KMS-11 (cell line): ENCODE data around the gene IFNL3.

Source experiments
- H2AFZ ChIP-seq: fragments of 200-600 bp; sonication (generic); 2 replicates; pipeline ENCODE4 v1.6.1; 2016; ENCODE audit warnings: antibody characterized with exemption, mixed run types, low read depth
- H3K27ac ChIP-seq: fragments of 200-600 bp; sonication (generic); 2 replicates; pipeline ENCODE4 v1.6.1; 2016; ENCODE audit warnings: mild to moderate bottlenecking, mixed run types
- H3K27me3 ChIP-seq: fragments of 200-600 bp; sonication (generic); 2 replicates; pipeline ENCODE4 v1.6.1; 2017; ENCODE audit warnings: mild to moderate bottlenecking, low read depth, mixed run types, moderate library complexity; ENCODE audit not compliant: insufficient read depth
- H3K36me3 ChIP-seq: fragments of 200-600 bp; sonication (generic); 2 replicates; pipeline ENCODE4 v1.6.1; 2017; ENCODE audit warnings: mild to moderate bottlenecking, mixed run types; ENCODE audit not compliant: insufficient read depth
- H3K4me1 ChIP-seq: fragments of 200-600 bp; sonication (generic); 2 replicates; pipeline ENCODE4 v1.6.1; 2016; ENCODE audit warnings: mild to moderate bottlenecking, low read depth, mixed run types; ENCODE audit not compliant: poor library complexity, severe bottlenecking
- H3K4me2 ChIP-seq: fragments of 200-600 bp; sonication (generic); 2 replicates; pipeline ENCODE4 v1.7.0; 2016; ENCODE audit warnings: mild to moderate bottlenecking, mixed run types
- H3K4me3 ChIP-seq: fragments of 200-600 bp; sonication (generic); IDR thresholded peaks from 2 replicates; pipeline ENCODE4 v1.6.1; 2017; ENCODE audit warnings: low read depth, low read length, mixed read lengths; ENCODE audit not compliant: insufficient read depth
- H3K79me2 ChIP-seq: fragments of 200-600 bp; sonication (generic); 2 replicates; pipeline ENCODE4 v1.6.1; 2016; ENCODE audit warnings: low read depth, mixed run types; ENCODE audit not compliant: insufficient read depth
- H3K9ac ChIP-seq: fragments of 200-600 bp; sonication (generic); 2 replicates; pipeline ENCODE4 v1.6.1; 2016; ENCODE audit warnings: mild to moderate bottlenecking, mixed run types
- H4K20me1 ChIP-seq: fragments of 200-600 bp; sonication (generic); 2 replicates; pipeline ENCODE4 v1.6.1; 2016; ENCODE audit warnings: mild to moderate bottlenecking, mixed run types; ENCODE audit not compliant: insufficient read depth
- TF ChIP-seq, protein P1 (sequence below): fragments of 200-600 bp; sonication (generic); conservative IDR thresholded peaks from 2 replicates; pipeline ENCODE4 v1.6.1; 2017; ENCODE audit warnings: low read depth, mild to moderate bottlenecking, antibody characterized with exemption, low read length, moderate library complexity, mixed read lengths

The IFNL3 gene

DNA sequence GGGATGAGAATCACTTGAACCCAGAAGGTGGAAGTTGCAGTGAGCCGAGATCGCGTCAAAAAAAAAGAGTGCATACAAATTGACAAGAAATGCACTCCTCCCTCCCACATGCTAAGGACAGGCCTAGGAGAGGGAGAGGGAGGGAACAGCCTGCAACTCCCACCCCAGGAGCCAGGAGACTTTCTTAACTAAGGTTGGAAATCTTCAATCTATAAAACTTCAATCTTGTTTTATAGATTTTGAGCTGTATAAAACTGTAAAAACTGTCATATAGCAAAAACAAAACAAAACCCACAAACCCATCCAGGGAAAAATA lies 39.4 kb downstream of the IFNL3 start:
- Histone ChIP-seq H4K20me1 (no peaks in the 10 kb centered on the region), H3K27me3 (no peaks in the 10 kb centered on the region; the same call in 1 of the 2 replicates), H3K9ac (no peak overlapping the region), H3K4me1 (no peaks in the 10 kb centered on the region), H3K4me3 (no peak overlapping the region), H3K36me3 (no peaks in the 10 kb centered on the region), H2AFZ (no peak overlapping the region), H3K79me2 (no peaks in the 10 kb centered on the region), H3K27ac (no peak overlapping the region), H3K4me2 (no peak overlapping the region)
- TF ChIP-seq, protein P1, sequence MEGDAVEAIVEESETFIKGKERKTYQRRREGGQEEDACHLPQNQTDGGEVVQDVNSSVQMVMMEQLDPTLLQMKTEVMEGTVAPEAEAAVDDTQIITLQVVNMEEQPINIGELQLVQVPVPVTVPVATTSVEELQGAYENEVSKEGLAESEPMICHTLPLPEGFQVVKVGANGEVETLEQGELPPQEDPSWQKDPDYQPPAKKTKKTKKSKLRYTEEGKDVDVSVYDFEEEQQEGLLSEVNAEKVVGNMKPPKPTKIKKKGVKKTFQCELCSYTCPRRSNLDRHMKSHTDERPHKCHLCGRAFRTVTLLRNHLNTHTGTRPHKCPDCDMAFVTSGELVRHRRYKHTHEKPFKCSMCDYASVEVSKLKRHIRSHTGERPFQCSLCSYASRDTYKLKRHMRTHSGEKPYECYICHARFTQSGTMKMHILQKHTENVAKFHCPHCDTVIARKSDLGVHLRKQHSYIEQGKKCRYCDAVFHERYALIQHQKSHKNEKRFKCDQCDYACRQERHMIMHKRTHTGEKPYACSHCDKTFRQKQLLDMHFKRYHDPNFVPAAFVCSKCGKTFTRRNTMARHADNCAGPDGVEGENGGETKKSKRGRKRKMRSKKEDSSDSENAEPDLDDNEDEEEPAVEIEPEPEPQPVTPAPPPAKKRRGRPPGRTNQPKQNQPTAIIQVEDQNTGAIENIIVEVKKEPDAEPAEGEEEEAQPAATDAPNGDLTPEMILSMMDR, result no peak

DNA sequence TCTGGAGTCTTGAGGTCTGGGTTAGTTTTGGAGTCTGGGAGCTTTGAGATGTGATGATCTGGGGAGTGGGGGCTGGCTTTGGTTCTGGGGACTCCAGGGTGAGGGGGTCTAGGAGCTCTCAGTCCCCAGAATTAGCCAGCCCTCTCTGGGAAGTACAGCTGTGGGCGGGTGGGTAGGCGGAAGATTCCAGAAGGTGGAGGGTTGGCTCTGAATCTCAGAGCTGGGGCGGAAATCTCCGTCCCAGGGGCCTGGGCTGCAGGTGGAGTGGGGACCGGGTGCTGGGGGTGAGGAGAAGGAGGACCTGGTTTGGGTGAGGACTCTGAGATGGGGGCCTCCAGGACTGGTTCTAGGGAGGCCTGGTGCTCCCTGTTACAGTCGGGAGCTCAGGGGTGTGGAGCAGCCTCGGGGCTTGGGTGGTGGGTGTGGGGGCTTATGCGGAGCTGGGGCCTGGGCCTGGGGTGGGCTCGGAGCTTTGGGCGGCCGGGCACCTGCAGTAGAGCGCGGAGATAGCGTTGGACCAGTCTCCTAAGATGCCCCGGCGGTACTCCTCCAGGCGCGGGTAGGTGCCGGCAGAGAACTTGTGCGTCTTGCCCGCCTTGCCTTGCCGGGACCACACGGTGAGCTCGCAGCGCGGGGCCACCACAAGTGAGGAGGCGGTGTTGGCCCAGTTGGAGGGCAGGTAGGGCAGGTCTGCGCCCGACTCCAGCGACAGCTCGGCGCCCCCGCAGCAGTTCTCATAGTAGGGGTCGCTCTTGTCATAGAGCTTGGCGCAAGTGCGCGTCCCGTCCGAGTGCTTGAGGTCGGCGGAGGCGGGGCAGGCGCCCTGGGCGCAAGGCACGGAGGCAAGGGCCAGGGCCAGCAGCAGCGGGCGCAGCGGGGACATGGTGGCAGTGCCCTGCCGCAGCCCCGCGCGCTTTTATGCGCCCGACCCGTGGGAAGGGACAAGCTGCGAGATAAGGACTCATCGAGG lies 41.1 kb downstream of the IFNL3 start, which contains the start of gene SYCN:
Gene SYCN, minus strand, starts transcription at position 892 of the 970 bp plus-strand sequence. Its CDS starts 9 bp downstream, at position 883.
- no peak within 1 kb of the TSS for H3K4me2 ChIP-seq
- no peak within 1 kb of the TSS for H2AFZ ChIP-seq
- TF ChIP-seq, protein P1, result no peak
- H3K27me3 ChIP-seq, result no peaks in the 10 kb centered on the region; the same call in 1 of the 2 replicates
- H3K36me3 ChIP-seq, result no peaks in the 10 kb centered on the region
- no peaks in the 10 kb centered on the region for H3K4me1 ChIP-seq
- no peak within 1 kb of the TSS for H3K4me3 ChIP-seq
- no peak within 1 kb of the TSS for H3K9ac ChIP-seq
- no peaks in the 10 kb centered on the region for H3K79me2 ChIP-seq
- H4K20me1 ChIP-seq, result no peaks in the 10 kb centered on the region
- no peak within 1 kb of the TSS for H3K27ac ChIP-seq

DNA sequence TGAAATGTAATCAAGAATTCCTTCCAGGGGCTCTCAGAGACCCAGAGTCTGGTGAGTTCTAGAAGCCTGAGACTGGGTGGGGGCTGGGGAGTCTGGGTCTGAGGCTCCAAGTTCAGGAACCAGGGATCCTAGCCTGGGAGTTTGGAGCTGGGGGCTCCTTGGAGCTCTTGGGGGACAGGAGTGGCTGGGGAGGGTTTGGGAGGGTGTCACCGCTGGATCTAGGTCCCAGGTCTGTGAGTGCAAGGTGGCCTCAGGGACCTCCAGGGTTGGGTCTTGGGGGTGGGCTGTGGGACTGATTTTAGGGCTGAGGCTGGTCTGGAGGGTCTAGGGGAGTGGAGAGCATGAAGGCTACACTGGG lies 41.8 kb downstream of the IFNL3 start:
- Histone ChIP-seq H3K4me3 (no peak overlapping the region), H3K4me2 (no peak overlapping the region), H3K36me3 (no peaks in the 10 kb centered on the region), H4K20me1 (no peaks in the 10 kb centered on the region), H3K27me3 (peaks cover 3% of the 10 kb centered on the region; the same call in 1 of the 2 replicates), H3K27ac (no peak overlapping the region), H3K79me2 (no peaks in the 10 kb centered on the region), H3K4me1 (no peaks in the 10 kb centered on the region), H2AFZ (no peak overlapping the region), H3K9ac (no peak overlapping the region)
- TF ChIP-seq, protein P1, result no peak

GRCh38 chr19:39200803-39201115 lies 44.0 kb downstream of the IFNL3 start:
- Histone ChIP-seq H3K9ac (no peak overlapping the region), H3K4me2 (no peak overlapping the region), H3K36me3 (no peaks in the 10 kb centered on the region), H4K20me1 (no peaks in the 10 kb centered on the region), H3K27ac (no peak overlapping the region), H3K79me2 (no peaks in the 10 kb centered on the region), H3K4me1 (no peaks in the 10 kb centered on the region), H2AFZ (no peak overlapping the region), H3K27me3 (peaks cover 11% of the 10 kb centered on the region; the same call in 1 of the 2 replicates), H3K4me3 (no peak overlapping the region)
- TF ChIP-seq, protein P1, result no peak
